Panc1 (cell line): Measurements from ENCODE around the gene NCKAP5L. TPM values are rescaled to one million over a fixed set of nuclear protein-coding genes. Genes with fewer than 3 reads are reported as not detected.
"Not testable (repeated sequence)": the region's sequence is repeated elsewhere in the genome, so short reads cannot be mapped to it uniquely, and the experiment has no call there.

Experiments
- ATAC-seq: fragments of 200-7000 bp; cut with Tn5 transposase; 2 replicates; pipeline ENCODE4 v1.9.1; 2020; ENCODE audit warnings: mild to moderate bottlenecking, moderate library complexity
- BruUV-seq: library from RNA; stranded (reverse); fragments of 400-500 nt; replicated peaks from 2 replicates; lab custom pipeline; 2021; lab: Mats Ljungman, UMichigan
- CTCF ChIA-PET: fragments of 300-600 bp; sonication (Branson Sonifier 250); formaldehyde crosslinking; loops from one replicate; lab custom pipeline; 2022; ENCODE audit warnings: antibody characterized with exemption; lab: Charles Lee
- POLR2A ChIA-PET: fragments of 300-600 bp; sonication (Branson Sonifier 250); formaldehyde crosslinking; loops from one replicate; lab custom pipeline; 2022; ENCODE audit warnings: antibody characterized with exemption; lab: Charles Lee
- DNase-seq: peaks from one replicate; pipeline ENCODE4 v3.0.0-alpha.2; 2010; ENCODE audit warnings: low read depth, low spot score
- H3K27ac ChIP-seq: 2 replicates; pipeline ENCODE4 v1.5.1; 2011; ENCODE audit warnings: mild to moderate bottlenecking, low read length, inconsistent platforms
- H3K27me3 ChIP-seq: fragments of 200-500 bp; sonication (Bioruptor generic); 2 replicates; pipeline ENCODE4 v1.6.0; 2014; ENCODE audit warnings: low read length, inconsistent platforms; ENCODE audit not compliant: control insufficient read depth, insufficient read depth
- H3K36me3 ChIP-seq: fragments of 200-500 bp; sonication (Bioruptor generic); 2 replicates; pipeline ENCODE4 v1.5.1; 2014; ENCODE audit warnings: inconsistent platforms, mild to moderate bottlenecking, low read length, moderate library complexity; ENCODE audit not compliant: control insufficient read depth, insufficient read depth
- H3K4me1 ChIP-seq: 2 replicates; pipeline ENCODE4 v1.5.1; 2011; ENCODE audit warnings: inconsistent platforms, mild to moderate bottlenecking, low read length, moderate library complexity; ENCODE audit not compliant: control insufficient read depth, insufficient read depth
- H3K4me3 ChIP-seq, 2 experiments: 2 replicates each; pipeline ENCODE4 v1.5.1; 2011 to 2012; ENCODE audit warnings: low read depth in 2 of 2, low read length in 2 of 2, mild to moderate bottlenecking in 2 of 2, inconsistent platforms in 1 of 2, moderate library complexity in 1 of 2
- H3K9me3 ChIP-seq: fragments of 200-500 bp; sonication (Bioruptor generic); 2 replicates; pipeline ENCODE4 v1.5.1; 2014; ENCODE audit warnings: low read depth, mild to moderate bottlenecking, inconsistent platforms, low read length, moderate library complexity; ENCODE audit not compliant: control insufficient read depth, insufficient read depth
- CTCF ChIP-seq: fragments of 450-650 bp; IDR thresholded peaks from 2 replicates; pipeline ENCODE4 v1.5.1; 2017; ENCODE audit warnings: mild to moderate bottlenecking
- POLR2AphosphoS5 ChIP-seq: IDR thresholded peaks from 2 replicates; pipeline ENCODE4 v1.6.1; 2012; ENCODE audit warnings: mild to moderate bottlenecking, low read depth, low read length, moderate library complexity
- REST ChIP-seq, 2 experiments: IDR thresholded peaks; 2 replicates each; pipeline ENCODE4 v1.6.1; 2011 to 2012; ENCODE audit warnings: low read depth in 2 of 2, control low read depth in 1 of 2, low read length in 1 of 2, mild to moderate bottlenecking in 1 of 2, moderate library complexity in 1 of 2; ENCODE audit not compliant: insufficient read depth in 1 of 2
- SIN3A ChIP-seq: IDR thresholded peaks from 2 replicates; pipeline ENCODE4 v1.6.1; 2012; ENCODE audit warnings: low read depth, mild to moderate bottlenecking, low read length, moderate library complexity, borderline replicate concordance; ENCODE audit not compliant: insufficient read depth
- TCF7L2 ChIP-seq: IDR thresholded peaks from 2 replicates; pipeline ENCODE4 v1.6.1; 2011; ENCODE audit warnings: mild to moderate bottlenecking, low read depth, low read length, inconsistent platforms
- in situ Hi-C: cut with HindIII; loops from 2 replicates; pipeline ENCODE4 v1.10.0; 2016; ENCODE audit warnings: low sequenced_read_pairs, low pct_unique_long_range_greater_than_20kb
- intact Hi-C: fragments of 100-400 bp; cut with micrococcal nuclease; formaldehyde crosslinking; loops from one replicate; pipeline ENCODE4 v1.10.0; 2022; ENCODE audit not compliant: unreplicated experiment
- total RNA-seq: library from RNA; stranded (reverse); gene quantifications from one replicate; pipeline ENCODE4 v1.2.1, GENCODE V29; 2021; ENCODE audit not compliant: unreplicated experiment

Gene NCKAP5L
- total RNA-seq, 1 experiment from 2014 or later = 17.3 TPM

DNA sequence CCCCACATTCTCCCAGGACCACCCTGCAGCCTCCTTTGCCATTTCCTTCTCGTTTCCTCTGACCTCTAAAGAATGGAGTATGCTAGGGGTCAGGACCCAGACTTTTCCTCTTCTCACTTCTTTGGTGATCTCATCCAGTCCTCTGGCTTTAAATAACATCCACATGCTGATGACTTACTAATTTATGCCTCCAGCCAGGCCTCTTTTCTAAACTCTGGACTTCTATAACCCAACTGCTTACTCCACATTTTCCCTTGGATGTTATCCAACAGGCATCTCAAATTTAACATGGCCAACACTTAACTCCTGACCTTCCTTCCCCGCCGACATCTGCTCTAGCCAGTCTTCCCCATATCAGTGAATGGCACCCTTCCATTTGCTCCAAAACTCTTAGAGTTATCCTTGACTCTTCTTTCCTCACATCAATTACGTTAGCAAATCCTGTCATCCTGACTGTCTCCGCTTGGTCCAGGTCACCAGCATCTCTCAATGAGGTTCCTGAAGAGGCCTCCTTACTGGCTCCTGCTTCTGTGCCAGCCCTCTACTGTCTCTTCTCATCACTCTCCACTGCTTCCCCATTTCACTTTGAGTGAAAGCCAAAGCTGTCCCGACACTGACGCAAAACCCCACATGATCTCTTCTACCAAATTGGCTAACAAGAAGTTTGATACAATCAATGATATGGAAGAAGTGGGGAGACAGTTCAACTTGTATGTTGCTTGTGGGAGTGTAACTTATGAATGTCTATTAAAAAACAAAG is 44.1 kb downstream of the NCKAP5L start:
- BruUV-seq = no TSS peak
- Histone ChIP-seq H3K9me3 (no peaks in the 10 kb centered on the region), H3K4me1 (no peaks in the 10 kb centered on the region), H3K36me3 (no peaks in the 10 kb centered on the region), H3K27ac (no peak overlapping the region), H3K27me3 (no peaks in the 10 kb centered on the region), H3K4me3 (no peak overlapping the region)
- ATAC-seq = no peak
- DNase-seq = no peak
- no peak for TF ChIP-seq SIN3A
- no peak for TF ChIP-seq CTCF
- TF ChIP-seq REST (IDR thresholded peaks at IDR 0.05; ENCODE audit: insufficient read depth in 1 of 2, low read depth in 2 of 2, low read length in 1 of 2) = no peak
- no peak for TF ChIP-seq TCF7L2
- TF ChIP-seq POLR2AphosphoS5 = no peak
- intact Hi-C loops = no loop called here
- in situ Hi-C loops = no loop called here
- ChIA-PET POLR2A (no interaction called here), CTCF (no interaction called here)

DNA sequence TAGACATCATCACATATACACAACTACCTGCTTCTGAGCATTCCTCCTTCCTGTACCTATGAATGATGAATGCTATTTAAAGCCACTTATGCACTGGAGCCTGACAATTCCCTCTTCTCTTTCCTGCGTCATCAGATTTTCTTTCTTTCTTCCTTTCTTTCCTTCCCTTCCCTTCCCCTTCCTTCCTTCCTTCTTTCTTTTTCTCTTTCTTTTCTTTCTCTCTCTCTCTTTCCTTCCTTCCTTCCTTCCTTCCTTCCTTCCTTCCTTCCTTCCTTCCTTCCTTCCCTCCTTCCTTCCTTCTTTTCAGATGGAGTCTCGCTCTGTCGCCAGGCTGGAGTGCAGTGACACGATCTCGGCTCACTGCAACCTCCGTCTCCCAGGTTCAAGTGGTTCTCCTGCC is 47.3 kb downstream of the NCKAP5L start:
- DNase-seq, H3K27me3 ChIP-seq, ATAC-seq, BruUV-seq, H3K4me3 ChIP-seq, H3K36me3 ChIP-seq, intact Hi-C loops, in situ Hi-C loops, H3K4me1 ChIP-seq, H3K9me3 ChIP-seq, H3K27ac ChIP-seq, POLR2A ChIA-PET: not testable (repeated sequence)
- CTCF ChIA-PET = interaction anchor here (0.7 kb wide), 1 partner anchor 693 kb away, joined by 12 read pairs; no protein-coding TSS in a partner anchor

DNA sequence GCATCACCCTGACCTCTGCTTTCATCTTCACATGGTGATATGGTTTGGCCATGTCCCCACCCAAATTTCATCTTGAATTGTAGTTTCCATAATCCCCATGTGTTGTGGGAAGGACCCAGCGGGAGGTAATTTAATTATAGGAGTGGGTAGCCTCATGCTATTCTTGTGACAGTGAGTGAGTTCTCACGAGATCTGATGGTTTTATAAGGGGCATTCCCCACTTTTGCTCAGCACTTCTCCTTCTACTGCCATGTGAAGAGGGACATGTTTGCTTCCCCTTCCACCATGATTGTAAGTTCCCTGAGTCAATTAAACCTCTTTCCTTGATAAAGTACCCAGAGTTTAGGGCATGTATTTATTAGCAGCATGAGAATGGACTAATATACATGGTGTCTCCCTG is 48.6 kb downstream of the NCKAP5L start:
- CTCF ChIA-PET = no interaction called here
- Histone ChIP-seq H3K27ac (no peak overlapping the region), H3K4me3 (no peak overlapping the region), H3K4me1 (no peaks in the 10 kb centered on the region; the same call in 1 of the 2 replicates), H3K27me3 (no peaks in the 10 kb centered on the region), H3K9me3 (no peaks in the 10 kb centered on the region), H3K36me3 (no peaks in the 10 kb centered on the region)
- BruUV-seq = no TSS peak
- no peak for ATAC-seq
- intact Hi-C loops = loop anchor here (10.0 kb wide), 1 partner anchor 175 kb away; the partner anchor contains the start of gene AQP2
- TF ChIP-seq SIN3A = no peak
- no peak for TF ChIP-seq POLR2AphosphoS5
- TF ChIP-seq CTCF = no peak
- TF ChIP-seq TCF7L2 = no peak
- TF ChIP-seq REST (IDR thresholded peaks at IDR 0.05; ENCODE audit: insufficient read depth in 1 of 2, low read depth in 2 of 2, low read length in 1 of 2) = no peak
- POLR2A ChIA-PET = interaction anchor here (0.6 kb wide), 1 partner anchor 56 kb away, joined by 5 read pairs; no protein-coding TSS in a partner anchor
- in situ Hi-C loops = no loop called here
- no peak for DNase-seq
